GM10248 (cell line): Measurements from ENCODE around the gene ZBTB38.

ENCODE experiments used
- CTCF ChIA-PET: fragments of 300-600 bp; sonication (Branson Sonifier 250); formaldehyde crosslinking; extraction: SDS; loops from one replicate; lab custom pipeline; 2021; ENCODE audit warnings: antibody characterized with exemption; lab: Yijun Ruan, JAX
- POLR2A ChIA-PET: fragments of 350-650 bp; sonication (Branson Sonifier 250); formaldehyde crosslinking; extraction: SDS; loops from one replicate; lab custom pipeline; 2020; ENCODE audit warnings: antibody characterized with exemption; lab: Yijun Ruan, JAX
- DNase-seq: peaks from one replicate; pipeline ENCODE4 v3.0.0; 2012; ENCODE audit errors: extremely low spot score
- CTCF ChIP-seq: IDR thresholded peaks from 2 replicates; pipeline ENCODE4 v1.5.1; 2012; ENCODE audit warnings: mild to moderate bottlenecking, low read depth; ENCODE audit errors: extremely low read depth, missing control alignments, control extremely low read depth

The ZBTB38 gene

DNA sequence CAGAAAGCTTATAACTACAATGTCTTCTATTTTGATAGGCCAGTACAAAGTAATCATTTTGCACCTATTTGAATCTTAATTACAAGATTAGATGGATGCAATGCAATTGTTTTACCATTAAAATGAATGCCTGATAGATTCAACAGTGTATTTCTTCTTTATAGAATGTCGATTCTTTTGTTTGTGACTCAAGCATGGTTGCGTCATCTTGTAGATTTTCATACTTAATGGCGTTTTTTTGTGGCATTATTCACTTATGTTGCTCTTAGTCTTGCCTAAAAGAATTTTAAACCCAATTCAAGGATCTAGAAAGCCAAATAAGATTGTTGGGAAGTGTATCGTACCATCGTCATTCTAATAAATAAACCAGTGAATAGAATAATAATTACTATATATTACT lies 21.4 kb downstream of the ZBTB38 start:
- CTCF ChIA-PET, result interaction anchor here (1.0 to 1.2 kb wide), 3 partner anchors 8 to 159 kb away, joined by 3 read pairs; no protein-coding TSS in a partner anchor
- POLR2A ChIA-PET, result no interaction called here

DNA sequence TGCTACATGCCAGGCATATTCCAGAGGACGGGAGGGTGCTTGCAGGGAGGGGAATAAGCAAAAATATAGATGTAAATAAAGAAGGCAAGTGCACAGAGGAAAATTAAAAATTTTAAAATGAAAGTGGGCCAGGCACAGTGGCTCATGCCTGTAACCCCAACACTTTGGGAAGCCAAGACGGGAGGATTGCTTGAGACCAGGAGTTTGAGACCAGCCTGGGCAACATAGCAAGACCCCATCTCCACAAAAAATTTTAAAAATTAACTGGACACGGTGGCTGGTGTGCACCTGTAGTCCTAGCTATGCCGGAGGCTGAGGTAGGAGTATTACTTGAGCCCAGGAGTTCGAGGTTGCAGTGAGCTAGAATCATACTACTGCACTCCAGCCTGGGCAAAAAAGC lies 22.4 kb downstream of the ZBTB38 start:
- CTCF ChIA-PET, result interaction anchor here (0.7 to 2.1 kb wide), 6 partner anchors 9 to 158 kb away, joined by 3 to 6 read pairs (median 3); no protein-coding TSS in a partner anchor
- no peak for TF ChIP-seq CTCF
- POLR2A ChIA-PET, result no interaction called here
- no peak for DNase-seq

More for the DNA sequence above, 21.4 kb downstream of the ZBTB38 start:
- TF ChIP-seq CTCF, result no peak
- no peak for DNase-seq

GRCh38 chr3:141391298-141391990 lies 23.1 kb downstream of the ZBTB38 start:
- ChIA-PET POLR2A (no interaction called here), CTCF (interaction anchor here (0.8 to 2.1 kb wide), 4 partner anchors 8 to 30 kb away, joined by 3 to 6 read pairs (median 4); no protein-coding TSS in a partner anchor)
- TF ChIP-seq CTCF, result no peak
- DNase-seq, result no peak

- no peak for TF ChIP-seq CTCF
- CTCF ChIA-PET, result interaction anchor here (0.8 to 2.1 kb wide), 3 partner anchors 9 to 30 kb away, joined by 3 to 6 read pairs (median 4); no protein-coding TSS in a partner anchor
- POLR2A ChIA-PET, result no interaction called here
- DNase-seq, result no peak
These were observed 23.6 kb downstream of the ZBTB38 start for GRCh38 chr3:141391991-141392316.

DNA sequence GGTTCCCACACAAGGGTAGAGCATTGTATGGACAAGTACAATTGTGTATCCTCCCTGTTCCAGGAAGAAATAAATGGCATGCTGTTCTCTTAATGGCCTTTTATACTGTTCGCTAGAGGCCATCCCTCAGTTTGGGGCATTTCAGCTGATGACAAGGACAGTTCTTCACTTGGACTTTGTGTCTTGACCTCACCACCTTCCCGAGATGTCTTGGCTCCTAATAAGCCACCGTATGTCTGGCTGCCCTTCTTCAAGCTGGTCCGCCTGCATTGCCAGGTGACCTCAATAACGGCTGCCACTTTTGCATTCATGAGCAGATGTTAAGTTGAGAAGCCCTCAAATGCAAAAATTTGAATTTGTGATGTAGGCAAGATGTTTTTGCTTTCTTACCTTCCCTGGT lies 24.1 kb downstream of the ZBTB38 start:
- POLR2A ChIA-PET, result no interaction called here
- no peak for DNase-seq
- no peak for TF ChIP-seq CTCF
- CTCF ChIA-PET, result interaction anchor here (1.3 to 2.1 kb wide), 2 partner anchors 9 to 22 kb away, joined by 4 to 6 read pairs; no protein-coding TSS in a partner anchor

- no peak for DNase-seq
- POLR2A ChIA-PET, result no interaction called here
These were observed 24.8 kb downstream of the ZBTB38 start for GRCh38 chr3:141392897-141393734.

More at GRCh38 chr3:141392897-141393734, 24.8 kb downstream of the ZBTB38 start:
- CTCF ChIA-PET, result interaction anchor here (0.7 to 1.3 kb wide), 3 partner anchors 8 to 11 kb away, joined by 3 to 6 read pairs (median 4); no protein-coding TSS in a partner anchor
- TF ChIP-seq CTCF, result no peak
